BLaER1 (cell line): ENCODE measurements around the gene GRK1.
"Not testable (repeated sequence)": the region's sequence is repeated elsewhere in the genome, so short reads cannot be mapped to it uniquely, and the experiment has no call there.

Source experiments
- H3K27ac ChIP-seq: shearing (Covaris generic); formaldehyde crosslinking; 2 replicates; pipeline ENCODE4 v1.8.1; 2022
- H3K27me3 ChIP-seq: shearing (Covaris generic); formaldehyde crosslinking; 2 replicates; pipeline ENCODE4 v1.8.1; 2022
- H3K36me3 ChIP-seq: shearing (Covaris generic); formaldehyde crosslinking; 2 replicates; pipeline ENCODE4 v1.8.1; 2022
- H3K4me1 ChIP-seq: shearing (Covaris generic); formaldehyde crosslinking; 2 replicates; pipeline ENCODE4 v1.8.1; 2022
- H3K4me2 ChIP-seq: shearing (Covaris generic); formaldehyde crosslinking; 2 replicates; pipeline ENCODE4 v1.8.1; 2022
- H3K4me3 ChIP-seq: shearing (Covaris generic); formaldehyde crosslinking; 2 replicates; pipeline ENCODE4 v1.8.1; 2022
- H3K9ac ChIP-seq: shearing (Covaris generic); formaldehyde crosslinking; 2 replicates; pipeline ENCODE4 v1.8.1; 2022
- H3K9me3 ChIP-seq: shearing (Covaris generic); formaldehyde crosslinking; 2 replicates; pipeline ENCODE4 v1.8.1; 2022
- H4K20me1 ChIP-seq: shearing (Covaris generic); formaldehyde crosslinking; 2 replicates; pipeline ENCODE4 v1.8.1; 2022
- Cebpa-rat ChIP-seq: shearing (Covaris generic); IDR thresholded peaks from 2 replicates; pipeline ENCODE4 v1.8.1; 2022

Gene GRK1

GRCh38 chr13:113742000-113742441, 75.0 kb downstream of the GRK1 start:
- H3K9ac ChIP-seq: no peak overlapping the region
- H3K4me2 ChIP-seq: peak overlapping the region; percentile 86
- TF ChIP-seq Cebpa-rat: no peak
- peaks cover 30% of the 10 kb centered on the region for H4K20me1 ChIP-seq
- H3K27me3 ChIP-seq: peaks cover 32% of the 10 kb centered on the region
- no peak overlapping the region for H3K27ac ChIP-seq
- H3K36me3 ChIP-seq: no peaks in the 10 kb centered on the region
- H3K9me3 ChIP-seq: no peaks in the 10 kb centered on the region
- peak overlapping the region; percentile 14 for H3K4me3 ChIP-seq
- H3K4me1 ChIP-seq: peaks cover 66% of the 10 kb centered on the region

DNA sequence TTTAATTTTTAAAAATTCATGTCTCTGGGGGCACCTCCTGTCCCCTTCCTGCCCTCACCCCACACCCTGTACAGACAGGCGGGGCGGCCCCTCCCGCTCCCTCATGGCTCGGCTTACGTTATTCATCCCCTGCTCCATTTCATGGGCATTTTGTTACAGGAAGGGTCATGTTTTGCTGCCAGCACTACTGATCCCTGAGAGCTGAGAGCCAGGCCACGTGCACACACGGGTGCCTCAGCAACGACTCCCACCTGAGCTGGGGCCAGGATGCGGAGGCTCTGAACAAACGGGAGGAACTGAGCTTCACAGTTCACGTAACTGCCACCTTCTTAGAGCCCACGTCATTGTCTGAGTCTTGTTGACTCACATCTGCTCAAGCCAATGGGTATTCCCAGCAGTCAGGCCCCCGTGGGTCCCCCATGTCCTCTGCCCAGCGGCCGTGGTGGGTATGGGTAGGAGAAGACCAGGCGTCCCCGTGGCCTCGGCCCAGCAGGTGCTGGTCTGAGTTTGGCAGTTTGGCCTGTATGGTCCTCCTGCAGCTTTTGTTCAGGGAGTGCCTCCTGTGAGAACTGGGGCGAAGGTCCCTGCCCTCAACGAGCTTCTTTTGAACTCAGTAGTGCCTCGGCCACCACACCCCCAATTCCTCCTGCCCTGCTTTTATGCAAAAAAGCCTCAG, 75.6 kb downstream of the GRK1 start:
- Histone ChIP-seq H3K9me3 (no peaks in the 10 kb centered on the region), H3K27me3 (peaks cover 29% of the 10 kb centered on the region), H3K4me2 (peak overlapping the region; percentile 86), H3K4me1 (peaks cover 61% of the 10 kb centered on the region), H3K9ac (no peak overlapping the region), H3K4me3 (peak overlapping the region; percentile 14; the same call in 1 of the 2 replicates), H4K20me1 (peaks cover 30% of the 10 kb centered on the region), H3K36me3 (no peaks in the 10 kb centered on the region), H3K27ac (no peak overlapping the region)
- no peak for TF ChIP-seq Cebpa-rat

DNA sequence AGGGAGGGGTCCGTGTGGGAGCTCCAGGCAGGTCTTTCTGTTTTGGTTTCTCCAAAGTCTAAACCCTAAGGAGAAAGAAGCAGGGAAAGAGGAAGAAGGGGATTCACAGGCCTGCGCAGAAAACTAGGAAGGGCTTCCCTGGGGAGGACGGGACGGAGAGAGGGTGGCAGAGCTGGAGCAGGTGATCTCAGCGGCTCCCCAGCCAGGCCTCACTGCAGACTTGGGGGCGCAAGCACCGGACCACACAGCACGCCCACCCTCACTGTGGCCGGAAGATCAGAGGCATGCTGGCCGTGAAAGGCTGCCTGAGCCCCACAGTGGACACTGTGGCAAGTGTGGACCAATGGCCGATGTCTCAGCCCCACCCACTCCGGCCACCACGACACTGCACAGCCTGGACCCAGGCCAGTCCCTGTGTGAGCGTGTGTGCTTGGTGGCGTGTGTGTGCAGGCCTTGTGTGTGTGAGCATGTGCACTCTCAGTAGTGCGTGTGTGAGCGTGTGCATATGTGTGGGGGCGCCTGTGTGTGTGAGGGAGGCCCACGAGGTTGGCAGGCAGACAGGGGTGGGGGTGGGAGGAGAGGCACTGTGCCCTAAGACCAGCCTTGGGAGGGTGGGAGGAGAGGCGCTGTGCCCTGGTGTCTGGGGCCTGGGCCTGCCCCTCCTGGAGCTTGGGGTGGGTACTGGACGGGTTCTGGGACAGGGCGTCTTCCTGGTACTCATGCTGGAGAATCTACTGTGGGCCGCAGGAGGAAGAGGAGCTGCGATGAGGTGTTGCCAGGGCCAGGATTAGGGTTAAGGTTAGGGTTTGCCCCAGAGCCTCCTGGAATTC, 76.6 kb downstream of the GRK1 start:
- no peak overlapping the region for H3K9ac ChIP-seq
- H3K4me3 ChIP-seq: no peak overlapping the region; the same call in 1 of the 2 replicates
- H3K27ac ChIP-seq: no peak overlapping the region
- peak overlapping the region; percentile 86 for H3K4me2 ChIP-seq
- peaks cover 24% of the 10 kb centered on the region for H3K27me3 ChIP-seq
- H4K20me1 ChIP-seq: peaks cover 30% of the 10 kb centered on the region
- H3K36me3 ChIP-seq: no peaks in the 10 kb centered on the region
- H3K9me3 ChIP-seq: no peaks in the 10 kb centered on the region
- no peak for TF ChIP-seq Cebpa-rat
- peaks cover 67% of the 10 kb centered on the region for H3K4me1 ChIP-seq

DNA sequence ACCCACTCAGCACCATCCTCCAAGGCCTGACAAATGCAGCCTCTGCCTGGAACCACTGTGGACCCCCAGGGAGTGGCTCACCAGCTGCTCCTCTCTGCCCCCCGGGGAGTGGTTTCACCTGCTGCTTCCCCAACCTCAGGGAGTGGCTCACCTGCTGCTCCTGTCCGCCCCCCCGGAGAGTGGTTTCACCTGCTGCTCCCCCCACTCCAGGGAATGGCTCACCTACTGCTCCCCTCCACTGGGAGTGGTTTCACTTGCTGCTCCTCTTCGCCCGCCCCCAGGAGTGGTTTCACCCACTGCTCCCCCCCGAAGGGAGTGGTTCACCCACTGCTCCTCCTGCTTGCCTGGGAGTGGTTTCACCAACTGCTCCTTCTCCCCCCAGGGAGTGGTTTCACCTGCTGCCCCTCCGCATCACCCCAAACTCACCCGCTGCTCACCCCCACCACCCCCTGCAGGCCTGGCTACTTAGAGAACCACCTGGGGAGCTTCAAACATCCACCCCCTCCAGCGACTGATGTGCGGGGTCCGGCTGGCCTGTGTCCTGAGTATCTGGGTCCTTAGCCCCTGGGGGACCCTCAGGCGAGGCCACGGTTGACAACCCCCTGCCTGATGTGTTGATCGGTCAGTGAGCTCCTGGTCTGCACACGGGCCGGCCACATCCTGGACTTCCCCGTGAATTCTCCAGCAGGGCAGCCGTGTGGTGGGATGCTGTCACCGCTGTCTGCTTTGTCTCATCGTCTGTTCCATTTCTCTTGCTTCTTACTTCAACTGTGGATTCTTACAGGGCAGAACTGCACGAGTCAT, 77.4 kb downstream of the GRK1 start:
- peak overlapping the region; percentile 86 for H3K4me2 ChIP-seq
- no peak overlapping the region for H3K9ac ChIP-seq
- peaks cover 65% of the 10 kb centered on the region for H3K4me1 ChIP-seq
- H4K20me1 ChIP-seq: peaks cover 29% of the 10 kb centered on the region
- no peak overlapping the region for H3K4me3 ChIP-seq
- H3K9me3 ChIP-seq: no peaks in the 10 kb centered on the region
- H3K27ac ChIP-seq: no peak overlapping the region
- TF ChIP-seq Cebpa-rat: no peak
- peaks cover 21% of the 10 kb centered on the region for H3K27me3 ChIP-seq
- H3K36me3 ChIP-seq: no peaks in the 10 kb centered on the region

DNA sequence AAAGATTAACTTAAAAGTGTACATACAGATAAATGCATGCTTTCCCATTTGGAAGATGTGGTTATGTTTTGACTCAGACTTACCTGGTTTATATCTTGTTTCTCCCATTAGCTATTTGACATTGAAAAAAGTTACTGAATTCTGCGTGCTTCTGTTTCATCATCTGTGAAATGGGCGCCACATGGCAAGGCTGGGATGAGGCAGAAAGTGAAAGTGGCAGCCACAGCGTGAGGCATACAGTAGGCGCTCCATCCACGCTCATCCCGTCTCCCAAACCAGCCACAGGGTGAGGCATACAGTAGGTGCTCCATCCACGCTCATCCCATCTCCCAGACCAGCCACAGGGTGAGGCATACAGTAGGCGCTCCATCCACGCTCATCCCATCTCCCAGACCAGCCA, 78.0 kb downstream of the GRK1 start:
- peaks cover 14% of the 10 kb centered on the region for H3K27me3 ChIP-seq
- peaks cover 22% of the 10 kb centered on the region for H4K20me1 ChIP-seq
- no peak overlapping the region for H3K9ac ChIP-seq
- no peak overlapping the region for H3K4me3 ChIP-seq
- no peak overlapping the region for H3K27ac ChIP-seq
- TF ChIP-seq Cebpa-rat: no peak
- H3K4me2 ChIP-seq: peak overlapping the region; percentile 86
- peaks cover 59% of the 10 kb centered on the region for H3K4me1 ChIP-seq
- no peaks in the 10 kb centered on the region for H3K36me3 ChIP-seq
- H3K9me3 ChIP-seq: no peaks in the 10 kb centered on the region

DNA sequence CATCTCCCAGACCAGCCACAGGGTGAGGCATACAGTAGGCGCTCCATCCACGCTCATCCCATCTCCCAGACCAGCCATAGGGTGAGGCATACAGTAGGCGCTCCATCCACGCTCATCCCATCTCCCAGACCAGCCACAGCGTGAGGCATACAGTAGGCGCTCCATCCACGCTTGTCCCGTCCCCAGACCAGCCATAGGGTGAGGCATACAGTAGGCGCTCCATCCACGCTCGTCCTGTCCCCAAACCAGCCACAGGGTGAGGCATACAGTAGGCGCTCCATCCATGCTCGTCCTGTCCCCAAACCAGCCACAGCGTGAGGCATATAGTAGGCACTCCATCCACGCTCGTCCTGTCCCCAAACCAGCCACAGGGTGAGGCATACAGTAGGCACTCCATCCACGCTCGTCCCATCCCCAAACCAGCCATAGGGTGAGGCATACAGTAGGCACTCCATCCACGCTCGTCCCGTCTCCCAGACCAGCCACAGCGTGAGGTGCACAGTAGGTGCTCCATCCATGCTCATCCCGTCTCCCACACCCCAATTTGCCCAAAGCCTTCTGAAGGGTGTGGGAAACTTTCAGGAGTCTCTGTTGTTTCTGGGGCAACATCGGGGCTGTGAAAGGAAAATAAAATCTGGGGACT, 78.6 kb downstream of the GRK1 start:
- not testable (repeated sequence) for H3K4me2 ChIP-seq, H3K36me3 ChIP-seq, H3K27me3 ChIP-seq, H3K4me3 ChIP-seq, H3K9me3 ChIP-seq, H3K9ac ChIP-seq, H3K27ac ChIP-seq
- Histone ChIP-seq H3K4me1 (peaks cover 53% of the 10 kb centered on the region), H4K20me1 (peaks cover 17% of the 10 kb centered on the region)

GRCh38 chr13:113746143-113746525, 79.1 kb downstream of the GRK1 start:
- Histone ChIP-seq H3K4me3 (no peak overlapping the region), H4K20me1 (peaks cover 12% of the 10 kb centered on the region), H3K27ac (no peak overlapping the region), H3K4me2 (no peak overlapping the region), H3K27me3 (0 out of 2 replicates have a peak, but pooled peaks cover 6% of the 10 kb centered on the region), H3K36me3 (no peaks in the 10 kb centered on the region), H3K4me1 (peaks cover 48% of the 10 kb centered on the region), H3K9ac (no peak overlapping the region), H3K9me3 (peaks cover 2% of the 10 kb centered on the region; the same call in 1 of the 2 replicates)
- TF ChIP-seq Cebpa-rat: no peak

GRCh38 chr13:113746671-113747070, 79.7 kb downstream of the GRK1 start:
- Histone ChIP-seq H3K4me3 (no peak overlapping the region), H3K9ac (no peak overlapping the region), H4K20me1 (peaks cover 6% of the 10 kb centered on the region), H3K9me3 (peaks cover 7% of the 10 kb centered on the region; the same call in 1 of the 2 replicates), H3K4me2 (no peak overlapping the region), H3K27ac (no peak overlapping the region), H3K27me3 (0 out of 2 replicates have a peak, but pooled peaks cover 6% of the 10 kb centered on the region), H3K4me1 (peaks cover 43% of the 10 kb centered on the region), H3K36me3 (no peaks in the 10 kb centered on the region)
- no peak for TF ChIP-seq Cebpa-rat

- H3K27ac ChIP-seq: no peak overlapping the region
- H3K9me3 ChIP-seq: peaks cover 8% of the 10 kb centered on the region; the same call in 1 of the 2 replicates
- no peak overlapping the region for H3K4me3 ChIP-seq
- TF ChIP-seq Cebpa-rat: no peak
- H4K20me1 ChIP-seq: no peaks in the 10 kb centered on the region; the same call in 1 of the 2 replicates
- H3K4me1 ChIP-seq: peaks cover 36% of the 10 kb centered on the region
- H3K4me2 ChIP-seq: no peak overlapping the region
- H3K9ac ChIP-seq: no peak overlapping the region
- 0 out of 2 replicates have a peak, but pooled peaks cover 6% of the 10 kb centered on the region for H3K27me3 ChIP-seq
- no peaks in the 10 kb centered on the region for H3K36me3 ChIP-seq
These were observed 80.3 kb downstream of the GRK1 start for GRCh38 chr13:113747291-113747833.
